K562 (cell line): Measurements from ENCODE around the gene OR10G7.

Source experiments
- FOXA1 ChIP-seq: fragments of 450-650 bp; IDR thresholded peaks from 2 replicates; pipeline ENCODE4 v1.6.1; 2016; ENCODE audit warnings: mild to moderate bottlenecking, borderline replicate concordance
- KLF16 ChIP-seq: IDR thresholded peaks from 2 replicates; pipeline ENCODE4 v1.6.1; 2016; ENCODE audit warnings: antibody characterized with exemption
- TARDBP ChIP-seq: fragments of 450-650 bp; IDR thresholded peaks from 2 replicates; pipeline ENCODE4 v1.6.1; 2016
- TRIM24 ChIP-seq, 2 experiments: fragments of 450-650 bp; IDR thresholded peaks; 2 replicates each; pipeline ENCODE4 v1.6.1; 2016
- ZNF121 ChIP-seq: sonication (generic); formaldehyde crosslinking; conservative IDR thresholded peaks from 2 replicates; pipeline ENCODE4 v1.8.0; 2022; ENCODE audit warnings: missing genetic modification reagents

DNA sequence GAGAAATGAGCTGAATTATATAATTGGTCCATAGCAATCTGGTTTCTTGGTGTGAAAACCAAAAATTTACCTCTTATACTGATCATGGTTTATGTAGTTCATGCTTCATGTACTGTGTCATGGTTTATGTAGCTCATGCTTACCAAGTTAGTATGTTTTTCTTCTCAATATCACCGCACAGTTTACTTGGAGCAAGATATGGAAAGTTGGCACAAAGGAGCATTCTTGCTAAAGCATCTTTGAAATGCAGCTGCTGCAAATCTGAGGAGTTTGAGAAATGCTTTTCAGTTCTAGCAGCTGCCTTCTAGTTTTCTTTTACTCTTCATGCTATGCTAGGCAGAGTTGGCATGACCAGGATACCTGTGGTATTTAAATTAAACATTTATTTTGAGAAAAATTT, 4.5 kb downstream of the OR10G7 start:
- no peak for TF ChIP-seq TRIM24 (IDR thresholded peaks at IDR 0.05)
- no peak for TF ChIP-seq KLF16
- TF ChIP-seq FOXA1, result no peak
- no peak for TF ChIP-seq ZNF121 (CRISPR knock-in tag)
- TF ChIP-seq TARDBP, result no peak
